Pancreas (tissue), 10 donors: ENCODE results near the gene GPR157. TPM values are rescaled to one million over a fixed set of nuclear protein-coding genes. Genes with fewer than 3 reads are reported as not detected.
A peak's percentile ranks its signal among the peaks of the same experiment; 100 is the strongest.

Source experiments
- ATAC-seq, 4 donors: fragments of 200-7000 bp; cut with Tn5 transposase; one replicate each; pipeline versions ENCODE4 v1.8.0 to v1.9.1; 2020; ENCODE audit warnings: mild to moderate bottlenecking in 4 of 4, moderate library complexity in 4 of 4
- DNase-seq, 6 donors: peaks; one replicate each; pipeline ENCODE4 v3.0.0-alpha.2; 2020
- FAIRE-seq: peaks from 2 replicates; lab custom pipeline; 2012; peaks lifted over from hg19 to GRCh38; lab: Jason Lieb, UNC
- H3K27ac ChIP-seq, 4 donors: fragments of 200-600 bp; sonication (generic); 1 replicate in 3 of 4; 2 replicates in 1 of 4; pipeline versions ENCODE4 v1.5.0 to v1.8.0; 2020
- H3K27me3 ChIP-seq, 4 donors: fragments of 200-600 bp; one replicate each; pipeline ENCODE4 v1.8.0; 2021
- H3K36me3 ChIP-seq, 3 donors: fragments of 200-600 bp; sonication (generic) in 1 of 3; one replicate each; pipeline versions ENCODE4 v1.5.0 to v1.8.0; 2020 to 2021
- H3K4me1 ChIP-seq, 3 donors: fragments of 200-600 bp; one replicate each; pipeline ENCODE4 v1.8.0; 2021
- H3K4me3 ChIP-seq, 4 donors: fragments of 200-600 bp; sonication (generic) in 2 of 4; one replicate each; pipeline versions ENCODE4 v1.5.0 to v1.8.0; 2020 to 2021
- H3K9me3 ChIP-seq, 4 donors: fragments of 200-600 bp; one replicate each; pipeline ENCODE4 v1.8.0; 2021
- CTCF ChIP-seq, 4 donors: fragments of 200-600 bp; sonication (generic) in 3 of 4; IDR thresholded peaks; one replicate each; pipeline versions ENCODE4 v1.5.0 to v1.8.0; 2021; ENCODE audit warnings: antibody characterized with exemption in 4 of 4
- WGBS, 2 donors: extraction: QIAGEN DNeasy Blood & Tissue Kit; methylation state at CpG; one replicate each; pipeline ENCODE4 v1.1.7; 2013; 5-methylcytosine and 5-hydroxymethylcytosine counted together
- intact Hi-C, 3 donors: fragments of 100-400 bp; cut with DNase I; formaldehyde crosslinking; loops; one replicate each; pipeline versions ENCODE4 v1.11.1 to v1.14.2; 2022
- polyA plus RNA-seq, 2 donors: library from polyadenylated mRNA; stranded (reverse); fragments of 200-250 nt; gene quantifications; one replicate each; pipeline ENCODE4 v1.2.3, GENCODE V29; 2013
- total RNA-seq, 6 donors: library from RNA; stranded (reverse); fragmentation: NEBNext Ultra II Directional in 4 of 6; extraction: Animal tissue kit (Norgen Biotek cat#: 25700) in 4 of 6; gene quantifications; one replicate each; pipeline versions ENCODE4 v1.2.1 to v1.2.4, GENCODE V29; 2021 to 2023
- donor health status: healthy with polysubstance abuse.
- donor health status: DM: no; HTN: no; CAD: no; lungs with moderate emphysema.
- donor health status: DM: no; HTN: no; CAD: no.
- donor health status: control.
- donor health status: control.
- donor health status: Bipolar disorder and iron deficiency.
- donor health status: DM: yes; HTN: yes; CAD: no.
- donor health status: DM: no; HTN: no; CAD: no.
- donor health status: DM: no; HTN: no; CAD: no.
- donor health status: DM: yes; HTN: yes; CAD: no.

GPR157 gene
- total and polyA plus RNA-seq, 8 donors: 2.1 to 6.2 (median 5.0) TPM

- no peaks in the 10 kb centered on the region for H3K9me3 ChIP-seq
- 68 to 75% methylated on average over 9 of the region's 9 CpGs for WGBS, 2 donors
- no peak for TF ChIP-seq CTCF (IDR thresholded peaks at IDR 0.05)
- intact Hi-C loops: no loop called here
- FAIRE-seq (no peak), ATAC-seq (no peak), DNase-seq (peak in 1 of 6 donors; percentile 3)
- no peaks in the 10 kb centered on the region for H3K4me1 ChIP-seq
- no peak overlapping the region for H3K4me3 ChIP-seq
- no peak overlapping the region for H3K27ac ChIP-seq
- no peaks in the 10 kb centered on the region for H3K27me3 ChIP-seq
- no peaks in the 10 kb centered on the region for H3K36me3 ChIP-seq
These were observed 8.5 kb downstream of the GPR157 start for GRCh38 chr1:9120312-9120958.

DNA sequence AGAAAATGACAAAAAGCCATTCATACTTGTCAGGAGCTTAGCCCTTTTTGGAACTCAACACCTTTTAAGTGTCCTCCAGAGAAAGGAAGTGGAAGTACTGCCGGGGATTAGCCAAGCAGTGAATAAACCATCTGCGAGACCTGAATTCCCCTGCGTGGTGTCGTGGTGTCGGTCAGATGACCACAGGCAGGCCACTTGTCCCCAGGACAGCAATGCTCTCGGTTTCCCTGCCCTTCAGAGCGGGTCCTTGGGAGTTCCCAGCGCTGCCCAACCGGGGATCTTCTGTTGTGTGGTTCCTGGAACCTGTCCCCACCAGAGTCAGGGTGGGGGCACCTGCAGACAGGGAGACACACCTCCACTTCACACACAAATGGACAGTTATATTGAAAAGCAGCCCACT lies 9.2 kb downstream of the GPR157 start:
- ATAC-seq: peak in 1 of 4 donors; percentile 11

DNA sequence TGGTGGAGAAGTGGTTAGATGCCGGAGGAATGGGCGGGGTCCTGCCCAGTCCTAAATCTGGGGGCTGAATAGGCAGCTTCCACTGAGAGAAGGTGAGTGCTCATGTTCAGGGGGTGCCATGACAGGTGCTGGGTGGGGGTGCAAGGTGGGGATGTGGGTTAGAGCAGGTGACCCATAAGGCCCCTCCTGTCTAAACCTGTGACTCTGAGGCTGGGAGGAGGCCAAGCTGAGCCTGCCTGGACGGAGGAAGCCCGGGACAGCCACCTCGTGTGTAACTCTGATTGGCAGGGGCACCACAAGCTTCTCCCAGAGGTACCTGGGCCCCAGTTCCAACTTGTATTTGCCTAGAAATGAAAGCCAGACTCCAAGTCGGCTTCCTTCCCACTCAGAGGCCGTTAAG lies 10.7 kb downstream of the GPR157 start:
- no peak overlapping the region for H3K27ac ChIP-seq
- WGBS, 2 donors: 51 to 52% methylated on average over 7 of the region's 7 CpGs
- no peak for DNase-seq
- ATAC-seq: peak in 1 of 4 donors; percentile 24
- no peak for FAIRE-seq
- no peak overlapping the region for H3K4me3 ChIP-seq
- H3K27me3 ChIP-seq: no peaks in the 10 kb centered on the region
- H3K9me3 ChIP-seq: no peaks in the 10 kb centered on the region
- intact Hi-C loops: no loop called here
- TF ChIP-seq CTCF (IDR thresholded peaks at IDR 0.05): no peak
- no peaks in the 10 kb centered on the region for H3K4me1 ChIP-seq
- no peaks in the 10 kb centered on the region for H3K36me3 ChIP-seq

More for the DNA sequence above, 9.2 kb downstream of the GPR157 start:
- DNase-seq (peak in 1 of 6 donors; percentile 6), FAIRE-seq (no peak)
- Histone ChIP-seq H3K4me3 (no peak overlapping the region), H3K27ac (no peak overlapping the region), H3K4me1 (no peaks in the 10 kb centered on the region), H3K36me3 (no peaks in the 10 kb centered on the region), H3K9me3 (no peaks in the 10 kb centered on the region), H3K27me3 (no peaks in the 10 kb centered on the region)
- 90 to 93% methylated on average over 9 of the region's 9 CpGs for WGBS, 2 donors
- TF ChIP-seq CTCF (IDR thresholded peaks at IDR 0.05): no peak
- intact Hi-C loops: no loop called here

DNA sequence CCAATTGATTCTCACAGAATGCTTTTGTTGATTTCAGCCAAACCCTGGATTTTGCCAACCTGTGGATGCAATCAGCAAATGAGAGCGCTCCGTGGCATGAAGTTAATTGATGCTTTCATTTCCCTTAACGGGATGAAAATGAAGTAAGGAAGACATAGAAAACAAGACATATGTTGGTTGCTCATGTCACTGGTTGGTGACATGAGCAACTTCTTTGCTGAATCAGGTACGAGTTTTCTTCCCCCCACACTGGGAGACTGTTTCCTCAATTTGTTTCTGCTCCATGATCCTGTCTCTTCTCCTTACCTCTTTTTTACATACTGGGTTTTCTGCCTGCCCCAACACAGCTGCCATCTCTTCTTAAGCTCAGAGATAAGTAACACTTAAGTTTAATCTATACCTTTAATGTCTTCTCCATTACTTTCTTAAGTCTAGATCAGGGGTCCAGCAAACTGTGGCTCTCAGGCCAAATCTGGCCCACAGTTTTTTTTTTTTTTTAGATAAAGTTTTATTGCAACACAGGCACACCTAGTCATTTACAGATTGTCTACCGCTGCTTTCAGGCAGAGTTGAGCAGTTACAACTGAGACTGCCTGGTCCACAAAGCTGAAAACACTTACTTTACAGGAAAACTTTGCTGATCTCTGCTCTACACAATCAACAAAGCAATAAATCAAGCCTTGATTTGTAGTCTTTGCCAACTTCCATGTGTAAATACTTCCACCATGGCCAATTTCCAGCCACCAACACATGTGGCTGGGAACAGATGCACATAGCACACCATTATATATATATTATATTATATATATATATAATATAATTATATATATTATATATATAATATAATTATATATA lies 13.3 kb downstream of the GPR157 start:
- peak; percentile 10 to 59 (median 46) for ATAC-seq
- Histone ChIP-seq H3K36me3 (no peaks in the 10 kb centered on the region), H3K4me1 (no peaks in the 10 kb centered on the region), H3K9me3 (no peaks in the 10 kb centered on the region), H3K4me3 (no peak overlapping the region), H3K27me3 (no peaks in the 10 kb centered on the region), H3K27ac (peak overlapping the region in 2 of 4 donors; percentile 37 to 60)
- peak in 1 of 6 donors; percentile 39 for DNase-seq
- WGBS, 2 donors: 79 to 83% methylated on average over 5 of the region's 5 CpGs
- FAIRE-seq: no peak
- intact Hi-C loops: no loop called here
- no peak for TF ChIP-seq CTCF (IDR thresholded peaks at IDR 0.05)
